H9 (cell line): Measurements from ENCODE around the gene SLC35E4. TPM values are rescaled to one million over a fixed set of nuclear protein-coding genes. Genes with fewer than 3 reads are reported as not detected.
A peak's percentile ranks its signal among the peaks of the same experiment; 100 is the strongest.

Experiments
- DNase-seq: peaks from one replicate; pipeline ENCODE4 v3.0.0-alpha.2; 2017
- H2AFZ ChIP-seq: one replicate; pipeline ENCODE4 v1.6.1; 2013; ENCODE audit warnings: mild to moderate bottlenecking, low read length, control low read depth, moderate library complexity
- H2AK5ac ChIP-seq: 2 replicates; pipeline ENCODE4 v1.6.1; 2013; ENCODE audit warnings: low read length, control low read depth, mixed read lengths; ENCODE audit not compliant: insufficient read length
- H2BK120ac ChIP-seq: one replicate; pipeline ENCODE4 v1.6.1; 2013; ENCODE audit warnings: low read depth, mild to moderate bottlenecking, low read length, control low read depth, inconsistent platforms; ENCODE audit not compliant: poor library complexity, severe bottlenecking
- H2BK12ac ChIP-seq: 2 replicates; pipeline ENCODE4 v1.6.1; 2013; ENCODE audit warnings: low read length, control low read depth, mixed read lengths, low read depth; ENCODE audit not compliant: insufficient read length
- H2BK15ac ChIP-seq: 2 replicates; pipeline ENCODE4 v1.6.1; 2013; ENCODE audit warnings: low read depth, low read length, control low read depth
- H2BK20ac ChIP-seq: one replicate; pipeline ENCODE4 v1.6.1; 2013; ENCODE audit warnings: low read depth, mild to moderate bottlenecking, low read length, control low read depth, inconsistent platforms; ENCODE audit not compliant: poor library complexity, severe bottlenecking
- H2BK5ac ChIP-seq: 2 replicates; pipeline ENCODE4 v1.6.1; 2013; ENCODE audit warnings: low read length, control low read depth, mixed read lengths; ENCODE audit not compliant: insufficient read length
- H3K14ac ChIP-seq: 2 replicates; pipeline ENCODE4 v1.6.1; 2013; ENCODE audit warnings: low read length, control low read depth; ENCODE audit not compliant: insufficient read depth
- H3K18ac ChIP-seq: 2 replicates; pipeline ENCODE4 v1.6.1; 2013; ENCODE audit warnings: low read depth, mild to moderate bottlenecking, mixed read lengths, low read length, control low read depth; ENCODE audit not compliant: insufficient read length
- H3K23ac ChIP-seq: 2 replicates; pipeline ENCODE4 v1.6.1; 2013; ENCODE audit warnings: low read length, control low read depth, mixed read lengths, low read depth; ENCODE audit not compliant: insufficient read length
- H3K23me2 ChIP-seq: 2 replicates; pipeline ENCODE4 v1.6.1; 2013; ENCODE audit warnings: low read depth, mild to moderate bottlenecking, mixed read lengths, low read length, control low read depth; ENCODE audit not compliant: insufficient read length, poor library complexity, severe bottlenecking
- H3K27ac ChIP-seq: 2 replicates; pipeline ENCODE4 v1.5.1; 2013; ENCODE audit warnings: low read length, control low read depth, mixed read lengths, low read depth; ENCODE audit not compliant: insufficient read length
- H3K27me3 ChIP-seq: 2 replicates; pipeline ENCODE4 v1.6.1; 2013; ENCODE audit warnings: low read length, control low read depth, inconsistent platforms; ENCODE audit not compliant: insufficient read depth
- H3K4ac ChIP-seq: 2 replicates; pipeline ENCODE4 v1.6.1; 2013; ENCODE audit warnings: low read depth, mild to moderate bottlenecking, control low read depth, inconsistent platforms, low read length, moderate library complexity
- H3K4me1 ChIP-seq: 2 replicates; pipeline ENCODE4 v1.6.1; 2013; ENCODE audit warnings: low read length, control low read depth, inconsistent platforms; ENCODE audit not compliant: insufficient read depth
- H3K4me2 ChIP-seq: 2 replicates; pipeline ENCODE4 v1.6.1; 2013; ENCODE audit warnings: low read length, control low read depth, mixed read lengths; ENCODE audit not compliant: insufficient read length, insufficient read depth
- H3K56ac ChIP-seq: 2 replicates; pipeline ENCODE4 v1.6.1; 2013; ENCODE audit warnings: low read depth, mild to moderate bottlenecking, mixed read lengths, low read length, control low read depth; ENCODE audit not compliant: insufficient read length
- H3K79me1 ChIP-seq: 2 replicates; pipeline ENCODE4 v1.6.1; 2013; ENCODE audit warnings: low read depth, mild to moderate bottlenecking, moderate library complexity, low read length, control low read depth, inconsistent platforms; ENCODE audit not compliant: insufficient read depth, poor library complexity, severe bottlenecking
- H3K79me2 ChIP-seq: 2 replicates; pipeline ENCODE4 v1.6.1; 2013; ENCODE audit warnings: low read length, control low read depth, inconsistent platforms; ENCODE audit not compliant: insufficient read depth
- H3K9ac ChIP-seq: 2 replicates; pipeline ENCODE4 v1.6.1; 2013; ENCODE audit warnings: low read length, control low read depth, mixed read lengths; ENCODE audit not compliant: insufficient read length; ENCODE audit errors: extremely low read depth
- H3K9me3 ChIP-seq: one replicate; pipeline ENCODE4 v1.6.1; 2013; ENCODE audit warnings: low read depth, low read length, inconsistent platforms; ENCODE audit not compliant: control insufficient read depth
- H3T11ph ChIP-seq: one replicate; pipeline ENCODE4 v1.6.1; 2013; ENCODE audit warnings: mild to moderate bottlenecking, low read length, control low read depth, inconsistent platforms
- H4K20me1 ChIP-seq: one replicate; pipeline ENCODE4 v1.6.1; 2013; ENCODE audit not compliant: control insufficient read depth, insufficient read length, insufficient read depth
- H4K5ac ChIP-seq: 2 replicates; pipeline ENCODE4 v1.6.1; 2013; ENCODE audit warnings: low read depth, mild to moderate bottlenecking, mixed read lengths, low read length, control low read depth; ENCODE audit not compliant: insufficient read length
- H4K8ac ChIP-seq: replicated peaks from 2 replicates; pipeline ENCODE4 v1.6.1; 2013; ENCODE audit warnings: low read length, control low read depth, mixed read lengths, low read depth; ENCODE audit not compliant: insufficient read length
- H4K91ac ChIP-seq: 2 replicates; pipeline ENCODE4 v1.6.1; 2013; ENCODE audit warnings: low read depth, mild to moderate bottlenecking, moderate library complexity, mixed read lengths, low read length, control low read depth; ENCODE audit not compliant: insufficient read length
- H3K27ac Mint-ChIP-seq, 3 experiments: 2 replicates in 2 of 3; 3 replicates in 1 of 3; pipeline ENCODE4 v1.8.0; 2020 to 2021; ENCODE audit warnings: mixed read lengths in 3 of 3, mild to moderate bottlenecking in 1 of 3, moderate library complexity in 1 of 3
- H3K27me3 Mint-ChIP-seq: 2 replicates; pipeline ENCODE4 v1.8.0; 2021; ENCODE audit warnings: low read depth, mild to moderate bottlenecking, moderate library complexity, mixed read lengths
- H3K36me3 Mint-ChIP-seq, 3 experiments: 2 replicates in 2 of 3; 3 replicates in 1 of 3; pipeline ENCODE4 v1.8.0; 2020 to 2021; ENCODE audit warnings: low read depth in 3 of 3, mixed read lengths in 3 of 3; ENCODE audit not compliant: insufficient read depth in 1 of 3
- H3K4me1 Mint-ChIP-seq, 2 experiments: 2 replicates each; pipeline ENCODE4 v1.8.0; 2020; ENCODE audit warnings: mixed read lengths in 2 of 2
- H3K4me3 Mint-ChIP-seq, 2 experiments: 2 replicates in 1 of 2; 3 replicates in 1 of 2; pipeline ENCODE4 v1.8.0; 2020 to 2021; ENCODE audit warnings: mild to moderate bottlenecking in 2 of 2, mixed read lengths in 2 of 2, moderate library complexity in 1 of 2
- H3K9me3 Mint-ChIP-seq, 2 experiments: 2 replicates in 1 of 2; 3 replicates in 1 of 2; pipeline ENCODE4 v1.8.0; 2020; ENCODE audit warnings: mild to moderate bottlenecking in 2 of 2, mixed read lengths in 2 of 2, moderate library complexity in 1 of 2
- CTCF ChIP-seq: fragments of 200-600 bp; sonication (generic); conservative IDR thresholded peaks from 3 replicates; pipeline ENCODE4 v1.8.0; 2021; ENCODE audit warnings: antibody characterized with exemption, mild to moderate bottlenecking
- WGBS: extraction: QIAGEN DNeasy Blood & Tissue Kit; methylation state at CpG from one replicate; pipeline ENCODE4 v1.1.7; 2013; ENCODE audit warnings: missing lambda C conversion rate, low lambda C conversion rate, mixed read lengths; ENCODE audit not compliant: insufficient read length; ENCODE audit errors: extremely low coverage; 5-methylcytosine and 5-hydroxymethylcytosine counted together
- total RNA-seq: library from RNA; stranded (reverse); gene quantifications from 2 replicates; pipeline ENCODE4 v1.2.1, GENCODE V29; 2021

SLC35E4 gene
- total RNA-seq, 1 experiment from 2014 or later = 3.7 TPM

- Histone ChIP-seq H2AFZ (no peak overlapping the region), H3K4me2 (no peak overlapping the region), H2AK5ac (no peak overlapping the region), H4K91ac (no peak overlapping the region), H2BK120ac (no peak overlapping the region), H4K5ac (no peak overlapping the region), H3K79me1 (no peaks in the 10 kb centered on the region), H3K4me1 (peaks cover 4% of the 10 kb centered on the region; the same call in 1 of the 2 replicates), H3K9ac (no peak overlapping the region), H3T11ph (no peak overlapping the region), H3K27ac (no peak overlapping the region), H2BK5ac (no peak overlapping the region), H4K8ac (no peak overlapping the region), H2BK15ac (no peak overlapping the region), H3K27me3 (no peaks in the 10 kb centered on the region), H3K79me2 (no peaks in the 10 kb centered on the region), H4K20me1 (no peaks in the 10 kb centered on the region), H2BK20ac (no peak overlapping the region), H3K23me2 (no peaks in the 10 kb centered on the region), H3K9me3 (no peaks in the 10 kb centered on the region), H2BK12ac (no peak overlapping the region), H3K23ac (no peak overlapping the region), H3K4ac (no peak overlapping the region), H3K18ac (no peak overlapping the region), H3K56ac (no peak overlapping the region), H3K14ac (no peak overlapping the region; the same call in 1 of the 2 replicates)
- no peak overlapping the region for H3K4me3 Mint-ChIP-seq
- no peaks in the 10 kb centered on the region for H3K9me3 Mint-ChIP-seq
- H3K27me3 Mint-ChIP-seq = no peaks in the 10 kb centered on the region; the same call in 1 of the 2 replicates
- peaks cover 30 to 34% of the 10 kb centered on the region in 2 experiments for H3K4me1 Mint-ChIP-seq
- peak overlapping the region in 1 of 3 experiments; percentile 89; a peak in 2 of 7 replicates for H3K27ac Mint-ChIP-seq
- WGBS = no CpG with 5 or more reads among the region's 5 CpGs
- peaks cover 5 to 15% (median 6%) of the 10 kb centered on the region in 3 experiments; a peak in 6 of 7 replicates for H3K36me3 Mint-ChIP-seq
- TF ChIP-seq CTCF = no peak
- DNase-seq = no peak
Observed at GRCh38 chr22:30650508-30651116, 15.0 kb downstream of the SLC35E4 start.
